ENCODE measurements around the gene SYTL3.

The SYTL3 gene

GRCh38 chr6:158706369-158706982, 56.6 kb downstream of the SYTL3 start:
- peak; percentile 71 for TF ChIP-seq CTCF (conservative IDR thresholded peaks at IDR 0.05; ENCODE audit: low read length)
- DNase-seq (ENCODE audit: low read depth), result peak; percentile 42
- H3K4me3 ChIP-seq (ENCODE audit: low read length), result no peak overlapping the region

DNA sequence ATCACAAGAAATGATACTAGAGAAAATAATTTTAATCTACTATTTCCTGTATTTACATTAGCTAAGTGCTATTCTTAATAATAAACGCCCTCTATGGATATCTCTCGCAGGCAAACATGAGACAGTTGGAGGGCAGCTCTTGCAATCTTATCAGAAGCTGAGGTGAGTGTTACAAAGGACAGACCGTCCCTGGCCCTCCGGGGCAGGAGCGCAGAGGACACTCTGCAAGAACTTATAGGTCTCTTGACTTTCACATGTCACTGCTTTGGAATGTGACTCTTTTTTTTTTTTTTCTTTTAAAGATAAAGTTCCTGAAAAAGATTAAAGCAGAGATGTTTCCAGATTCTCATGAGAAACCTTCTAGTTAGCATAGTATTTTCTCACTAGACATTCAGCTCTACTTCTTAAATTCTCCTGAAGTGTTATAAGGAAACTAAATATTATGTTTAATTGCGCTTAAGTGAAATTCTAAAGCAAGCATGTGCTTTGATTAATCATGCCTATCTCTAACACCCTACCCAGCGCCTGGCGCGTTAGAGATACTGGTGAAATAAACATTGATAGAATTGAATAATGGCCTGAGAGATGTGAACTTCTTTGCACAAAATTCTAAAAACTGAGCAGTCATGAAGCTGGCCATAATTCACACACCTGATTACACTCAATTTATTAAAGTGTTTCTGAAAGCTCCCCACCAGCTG, 57.4 kb downstream of the SYTL3 start:
- DNase-seq (ENCODE audit: low read depth), result peak; percentile 36
- no peak for TF ChIP-seq CTCF (conservative IDR thresholded peaks at IDR 0.05; ENCODE audit: low read length)
- H3K4me3 ChIP-seq (ENCODE audit: low read length), result no peak overlapping the region

- no peak for DNase-seq (ENCODE audit: low read depth)
- no peak for TF ChIP-seq CTCF (conservative IDR thresholded peaks at IDR 0.05; ENCODE audit: low read length)
- H3K4me3 ChIP-seq (ENCODE audit: low read length), result no peak overlapping the region
Observed at GRCh38 chr6:158707821-158708195, 58.0 kb downstream of the SYTL3 start.

- no peak overlapping the region for H3K4me3 ChIP-seq (ENCODE audit: low read length)
- no peak for DNase-seq (ENCODE audit: low read depth)
- no peak for TF ChIP-seq CTCF (conservative IDR thresholded peaks at IDR 0.05; ENCODE audit: low read length)
Observed at GRCh38 chr6:158708239-158708638, 58.4 kb downstream of the SYTL3 start.

DNA sequence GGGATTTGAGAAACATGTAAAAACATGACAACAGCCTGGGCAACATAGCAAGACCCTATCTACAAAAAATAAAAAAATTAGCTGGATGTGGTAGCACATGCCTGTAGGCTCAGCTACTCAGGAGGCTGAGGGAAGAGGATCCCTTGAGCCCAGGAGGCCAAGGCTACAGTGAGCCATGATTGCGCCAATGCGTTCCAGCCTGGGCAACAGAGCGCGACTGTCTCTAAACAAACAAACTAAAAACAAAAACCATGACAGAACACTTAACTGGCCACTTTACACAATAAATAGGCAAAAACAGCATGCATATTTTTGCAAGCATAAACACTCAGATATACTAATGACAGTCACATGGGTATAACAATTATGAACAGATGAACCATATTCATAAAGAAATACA, 60.0 kb downstream of the SYTL3 start:
- H3K4me3 ChIP-seq (ENCODE audit: low read length), result no peak overlapping the region
- DNase-seq (ENCODE audit: low read depth), result no peak
- no peak for TF ChIP-seq CTCF (conservative IDR thresholded peaks at IDR 0.05; ENCODE audit: low read length)

- DNase-seq (ENCODE audit: low read depth), result no peak
- no peak overlapping the region for H3K4me3 ChIP-seq (ENCODE audit: low read length)
- no peak for TF ChIP-seq CTCF (conservative IDR thresholded peaks at IDR 0.05; ENCODE audit: low read length)
Observed at GRCh38 chr6:158711264-158711663, 61.4 kb downstream of the SYTL3 start.

DNA sequence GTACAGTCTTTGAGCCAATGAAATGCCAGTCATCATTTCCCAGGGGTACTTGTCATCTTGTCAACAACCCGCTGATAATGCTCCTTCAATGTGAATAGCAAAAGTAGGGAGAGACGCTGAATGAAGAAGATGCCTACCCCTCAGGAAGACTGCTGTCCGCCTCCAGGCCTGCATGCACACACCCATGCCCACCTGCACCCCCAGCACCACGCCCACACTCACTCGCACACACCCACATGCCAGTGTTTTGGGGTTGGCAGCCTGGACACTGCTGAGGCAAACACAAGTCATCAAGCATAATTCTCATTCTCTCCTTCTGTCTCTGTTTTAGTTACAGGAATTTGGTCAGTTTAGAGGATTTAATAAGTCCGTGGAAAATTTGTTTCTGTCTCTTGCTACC, 63.6 kb downstream of the SYTL3 start:
- H3K4me3 ChIP-seq (ENCODE audit: low read length), result no peak overlapping the region
- DNase-seq (ENCODE audit: low read depth), result no peak
- TF ChIP-seq CTCF (conservative IDR thresholded peaks at IDR 0.05; ENCODE audit: low read length), result no peak

All from AG10803 (cell line).